ENCODE measurements around the gene S100A9.
"Not testable (repeated sequence)": the region's sequence is repeated elsewhere in the genome, so short reads cannot be mapped to it uniquely, and the experiment has no call there.

The S100A9 gene

DNA sequence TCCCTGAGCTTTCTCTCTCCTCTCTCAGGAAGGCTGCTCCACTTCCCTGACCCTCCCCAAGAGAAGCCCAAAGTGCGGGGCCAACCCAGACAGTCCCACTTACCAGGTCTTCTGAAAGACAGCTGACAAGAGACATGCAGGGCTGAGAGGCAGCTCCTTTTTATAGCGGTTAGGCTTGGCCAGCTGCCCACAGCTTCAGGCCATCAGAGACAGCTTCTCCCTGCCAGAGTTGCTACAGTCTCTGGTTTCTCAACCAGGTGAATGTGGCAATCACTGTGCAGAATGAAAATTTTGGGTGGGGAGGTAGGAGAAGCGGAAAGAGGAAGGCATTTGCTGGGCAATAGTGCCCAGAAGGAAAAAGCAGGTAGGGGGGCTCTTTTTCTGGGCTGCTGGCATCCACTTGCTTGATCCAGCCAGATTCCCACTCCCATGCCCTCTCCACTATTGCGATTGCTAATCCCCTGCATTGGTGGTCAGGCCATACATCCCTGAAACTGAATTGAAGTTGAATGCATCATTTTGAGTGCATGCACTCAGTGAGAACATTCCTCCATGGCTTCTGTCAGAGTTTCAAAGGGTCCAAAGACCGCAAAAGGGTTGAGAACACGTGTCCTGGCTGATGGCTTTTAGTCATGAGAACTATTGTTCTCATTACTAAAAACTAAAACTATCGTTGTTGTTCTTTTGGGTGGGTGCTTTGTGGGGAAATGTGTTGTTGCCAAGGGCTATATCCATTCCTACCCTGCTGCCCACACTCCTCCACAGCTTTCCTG is 33.5 kb downstream of the S100A9 start, which contains the start of gene S100A8:
S100A8 (minus strand) TSS at position 136 of the 773 bp plus-strand sequence. CDS start 538 bp downstream, outside the sequence.
- no peak for DNase-seq

GRCh38 chr1:153392258-153392657 is 34.6 kb downstream of the S100A9 start:
- no peak for DNase-seq

GRCh38 chr1:153392822-153393221 is 35.2 kb downstream of the S100A9 start:
- DNase-seq: no peak

GRCh38 chr1:153393926-153394325 is 36.3 kb downstream of the S100A9 start:
- no peak for DNase-seq

- DNase-seq: no peak
Measured at GRCh38 chr1:153394391-153394790, 36.7 kb downstream of the S100A9 start.

DNA sequence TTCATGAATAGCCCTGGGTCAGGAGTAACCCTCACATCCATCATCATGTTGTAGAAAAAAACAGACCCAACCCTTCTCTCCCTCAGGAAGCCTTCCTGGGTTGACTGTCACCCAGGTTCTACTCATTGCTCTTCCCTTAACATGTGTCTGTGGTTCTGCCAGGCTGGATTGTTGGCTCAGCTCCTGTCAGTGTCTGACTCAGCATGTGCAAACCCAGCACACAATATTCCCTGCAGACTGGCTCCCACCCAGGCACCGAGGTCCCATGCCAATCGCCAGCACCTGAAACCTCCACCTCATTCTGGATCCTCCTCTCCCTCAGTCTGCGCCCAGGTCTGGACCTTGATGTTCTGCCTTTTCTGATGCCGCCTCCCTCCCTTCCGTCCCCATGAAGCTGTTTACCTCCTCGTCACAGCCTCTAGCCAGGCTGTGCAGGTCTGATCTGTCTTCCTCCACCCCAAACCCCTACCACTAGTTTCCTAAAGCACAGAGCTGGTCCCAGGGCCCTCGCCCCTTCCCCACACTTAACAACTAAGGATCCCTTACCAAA is 37.6 kb downstream of the S100A9 start:
- DNase-seq: no peak

GRCh38 chr1:153395776-153396175 is 38.1 kb downstream of the S100A9 start:
- no peak for DNase-seq

GRCh38 chr1:153396461-153396860 is 38.8 kb downstream of the S100A9 start:
- DNase-seq: no peak

DNA sequence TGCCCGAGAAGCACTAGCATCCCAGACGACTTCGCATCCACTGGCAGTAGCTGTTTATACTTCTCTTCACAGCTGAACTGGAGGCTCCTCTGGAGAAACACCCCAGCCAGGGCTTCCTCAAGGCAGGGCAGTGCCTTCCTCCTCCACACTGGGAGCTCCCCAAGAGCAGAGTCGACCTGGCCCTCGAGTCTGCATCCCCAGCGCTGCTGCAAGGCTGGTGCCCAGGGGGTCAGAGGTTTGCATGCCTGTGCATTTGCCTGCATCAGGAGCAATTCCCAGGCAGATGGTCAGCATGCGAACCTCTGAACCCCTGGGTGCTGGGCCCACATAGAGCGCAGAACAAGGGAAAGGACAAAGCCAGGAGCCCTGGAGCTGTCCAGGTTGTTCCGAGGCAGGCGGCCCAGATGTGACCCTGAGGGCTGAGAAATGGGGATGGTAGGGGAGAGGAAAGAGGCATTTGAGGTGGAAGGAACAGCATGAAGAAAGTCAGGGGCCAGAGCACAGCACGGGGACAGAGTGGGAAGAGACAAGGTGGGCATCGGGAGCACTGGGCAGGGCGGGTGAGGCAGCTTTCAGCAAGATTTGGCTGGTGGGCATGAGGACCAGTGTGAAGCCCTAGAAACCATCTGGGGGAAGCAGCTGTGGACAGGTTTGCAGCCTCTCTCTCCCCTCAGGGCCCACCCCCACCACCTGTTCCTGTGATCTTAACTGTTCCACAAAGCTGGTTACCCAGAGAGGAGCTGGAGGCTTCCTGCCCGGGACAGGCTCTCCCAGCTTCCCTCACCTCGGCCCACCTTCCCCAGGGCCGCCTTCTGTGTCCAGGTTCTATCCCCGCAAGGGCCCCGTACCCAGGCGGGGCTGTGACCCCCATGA is 39.6 kb downstream of the S100A9 start:
- DNase-seq: no peak

GRCh38 chr1:153397924-153398651 is 40.4 kb downstream of the S100A9 start:
- DNase-seq: no peak

DNA sequence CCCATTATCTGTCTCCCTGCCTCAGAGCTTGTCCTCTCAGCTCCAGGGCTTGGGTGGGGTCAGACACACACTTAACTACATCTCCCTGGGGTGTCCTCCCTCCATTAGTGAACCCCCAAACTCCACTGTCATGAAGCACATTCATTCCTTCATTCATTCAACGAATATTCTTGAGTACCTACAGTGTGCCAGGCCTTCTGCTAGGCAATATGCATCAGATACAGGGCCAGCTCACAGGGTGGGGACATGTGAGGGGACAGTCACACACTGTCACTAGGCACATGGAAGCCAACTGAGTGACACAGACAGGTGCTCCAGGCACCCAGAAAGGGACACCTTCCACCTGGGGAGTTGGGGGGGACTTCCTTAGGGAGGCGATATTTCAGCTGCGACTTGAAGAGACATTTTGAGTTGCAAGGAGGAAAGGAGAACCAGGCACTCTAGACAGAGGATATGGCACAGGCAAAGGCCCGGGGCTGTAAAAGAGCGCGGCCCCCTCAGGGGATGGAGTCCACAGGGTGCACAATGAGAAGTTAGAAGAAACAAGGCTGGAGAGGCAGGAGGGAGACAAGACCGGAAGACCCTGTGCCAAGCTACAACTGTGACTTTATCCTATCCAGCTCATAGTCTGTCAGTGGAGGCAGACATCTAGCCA is 41.9 kb downstream of the S100A9 start:
- DNase-seq: no peak

DNA sequence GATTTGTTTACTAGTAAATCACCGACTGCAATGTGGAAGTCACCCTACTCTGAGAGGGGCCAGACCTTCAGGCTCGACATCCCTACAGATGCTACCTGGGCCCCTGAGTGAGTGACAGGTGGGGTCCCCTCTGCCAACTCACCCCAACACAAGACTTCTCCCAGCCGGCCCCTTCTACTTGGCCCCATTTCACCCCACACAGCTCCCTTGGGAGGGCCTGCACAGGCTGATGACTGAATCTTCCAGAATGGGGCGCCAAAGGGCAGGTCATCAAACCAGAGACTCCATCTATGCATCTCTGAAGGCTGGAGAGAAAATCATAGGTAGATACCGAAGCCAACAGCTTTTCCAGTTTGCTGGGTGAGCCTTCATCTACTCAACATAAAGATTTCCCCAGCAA is 42.6 kb downstream of the S100A9 start:
- DNase-seq: no peak

DNA sequence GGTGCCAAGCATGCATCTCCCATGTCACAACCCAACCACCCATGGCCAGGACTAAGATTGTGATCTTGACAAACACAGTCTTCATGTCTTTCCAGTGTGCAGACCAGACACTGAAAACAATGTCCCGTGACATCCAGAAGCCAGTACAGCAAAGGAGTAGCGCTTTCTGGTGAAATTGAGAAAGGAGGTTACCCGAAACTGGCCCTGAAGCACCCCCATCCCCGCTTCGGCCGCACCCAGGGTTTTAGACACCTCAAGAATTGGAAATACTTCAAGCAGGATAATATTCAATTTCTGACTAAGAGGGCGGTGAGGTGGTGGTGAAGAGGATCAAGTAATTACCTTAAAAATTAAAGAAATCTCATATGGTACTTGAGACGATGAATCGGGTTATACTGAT is 43.8 kb downstream of the S100A9 start:
- no peak for DNase-seq

DNA sequence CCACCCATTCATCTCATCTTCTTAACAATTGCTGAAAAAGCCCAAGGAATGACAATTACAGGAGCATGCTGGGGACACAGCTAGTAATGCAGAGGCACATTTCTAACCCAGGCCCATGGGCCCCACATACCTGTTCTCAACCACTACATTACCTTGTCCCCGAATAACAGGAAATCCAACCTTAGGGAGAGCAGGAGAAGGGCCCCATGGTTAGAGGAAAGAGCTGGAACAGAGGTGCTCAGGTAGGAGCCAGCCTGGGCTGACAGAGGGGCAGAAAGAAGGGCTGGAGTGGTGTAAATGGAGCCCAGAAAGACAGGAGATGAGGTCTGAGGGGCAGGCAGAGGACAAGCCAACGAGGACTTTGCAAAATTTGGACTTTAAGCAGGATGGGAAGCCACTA is 44.6 kb downstream of the S100A9 start:
- no peak for DNase-seq

DNA sequence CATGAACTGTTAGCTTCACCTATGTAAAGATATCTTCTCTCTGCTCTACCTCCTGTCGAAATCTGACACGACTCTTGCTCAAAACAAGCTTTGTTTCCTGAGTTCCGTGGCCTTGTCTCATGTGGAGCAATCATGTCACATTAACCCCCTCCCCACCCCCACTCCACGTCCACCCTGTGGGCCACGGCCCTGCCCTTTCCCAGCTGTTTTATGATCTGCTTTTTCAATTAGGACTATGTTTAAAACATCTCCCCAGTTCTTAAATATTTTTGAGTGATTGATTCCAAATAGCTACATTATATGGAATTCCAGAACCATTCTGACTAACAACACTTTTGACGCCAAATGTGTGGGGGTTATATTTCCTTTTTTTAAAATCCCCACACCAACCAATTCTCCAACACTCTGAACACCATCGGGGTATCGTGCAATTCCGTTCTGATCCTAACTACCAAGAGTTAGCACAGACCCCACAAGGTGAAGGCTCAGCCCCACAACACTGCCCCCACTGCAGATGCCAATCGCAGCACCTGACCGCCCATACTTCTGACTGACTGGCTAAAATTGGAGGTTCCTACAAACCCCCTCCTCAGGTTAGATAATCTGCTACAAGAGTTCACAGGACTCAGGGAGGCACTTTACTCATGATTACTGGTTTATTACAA is 45.9 kb downstream of the S100A9 start:
- no peak for DNase-seq

GRCh38 chr1:153404086-153404635 is 46.5 kb downstream of the S100A9 start:
- no peak for DNase-seq

DNA sequence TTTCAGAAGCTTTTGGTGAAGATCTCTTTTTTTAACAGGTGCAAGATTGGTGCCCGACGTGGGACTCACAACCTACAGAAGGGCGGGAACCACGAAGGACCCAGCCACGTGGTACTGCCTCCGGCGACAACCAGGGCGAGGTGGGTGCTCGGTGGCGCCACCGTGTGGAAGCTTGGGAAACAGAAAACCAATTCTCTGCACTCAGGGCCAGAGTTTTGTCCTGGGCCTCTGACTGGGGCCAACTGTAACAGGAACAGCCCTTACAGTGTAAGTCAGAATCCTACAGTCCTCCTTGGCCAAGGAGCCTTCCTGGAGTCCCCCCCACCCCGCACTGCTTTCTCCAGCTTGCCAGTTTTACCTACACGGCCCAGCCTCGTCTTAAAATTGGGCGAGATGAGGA is 47.1 kb downstream of the S100A9 start:
- peak; percentile 42 to 53 for DNase-seq

DNA sequence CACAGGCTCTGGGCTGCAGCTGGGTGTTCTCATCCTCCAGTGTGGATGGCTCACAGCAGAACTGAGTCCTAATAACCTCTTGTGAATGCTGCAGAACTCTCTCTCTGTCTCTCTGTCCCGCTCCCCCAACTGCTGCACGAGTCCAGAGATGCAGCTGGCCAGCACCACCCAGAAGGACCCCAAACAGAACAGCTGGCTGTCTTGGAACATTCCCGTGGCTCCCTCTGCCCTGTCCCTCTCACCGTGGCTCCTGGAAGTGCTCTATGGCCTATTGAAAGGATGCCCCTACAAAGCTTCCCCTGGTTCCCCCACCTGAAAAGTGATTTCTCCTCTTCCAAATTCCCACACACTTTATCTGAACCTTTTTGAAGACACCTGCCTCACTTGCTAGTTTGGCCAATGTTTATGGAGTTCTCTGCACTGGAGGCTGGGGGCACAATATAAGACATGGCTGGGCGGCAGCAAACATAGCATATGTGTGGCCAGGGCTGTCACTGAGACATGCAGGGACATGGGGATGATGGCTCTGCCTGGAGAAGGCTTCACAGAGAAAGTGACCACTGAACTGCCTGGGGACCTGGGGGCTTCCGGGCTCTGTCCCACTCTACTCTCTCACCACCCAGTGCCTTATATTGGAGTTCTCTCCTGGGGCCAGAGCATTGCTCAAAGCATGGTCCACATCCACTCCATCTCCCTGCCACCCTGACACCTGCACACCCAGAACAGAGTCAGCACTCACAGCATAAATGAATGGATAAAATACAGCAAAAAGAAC is 48.4 kb downstream of the S100A9 start:
- not testable (repeated sequence) for DNase-seq

- not testable (repeated sequence) for DNase-seq
Measured at GRCh38 chr1:153407274-153407673, 49.6 kb downstream of the S100A9 start.

All from stimulated activated CD4-positive, alpha-beta T cell treated with anti-CD3 and anti-CD28 coated beads, Interleukin-4, amount 100 ng/mL, for 4 hours (primary cell).